ENCODE data around the gene CACNA1E.

Gene CACNA1E

GRCh38 chr1:181593042-181593441, 109.7 kb downstream of the CACNA1E start:
- Histone ChIP-seq H3K4me3 (ENCODE audit: low read depth, low read length) (no peak overlapping the region), H3K27me3 (ENCODE audit: control insufficient read depth, insufficient read depth, low read length) (no peaks in the 10 kb centered on the region), H3K9ac (ENCODE audit: low read depth, low read length) (no peak overlapping the region), H3K4me1 (ENCODE audit: control insufficient read depth, insufficient read depth, low read length) (peaks cover 18% of the 10 kb centered on the region), H3K36me3 (ENCODE audit: control insufficient read depth, insufficient read depth, low read length) (no peaks in the 10 kb centered on the region), H3K9me3 (ENCODE audit: control insufficient read depth, insufficient read depth, low read length) (no peaks in the 10 kb centered on the region)

- Histone ChIP-seq H3K4me1 (ENCODE audit: control insufficient read depth, insufficient read depth, low read length) (peaks cover 18% of the 10 kb centered on the region), H3K9ac (ENCODE audit: low read depth, low read length) (no peak overlapping the region), H3K36me3 (ENCODE audit: control insufficient read depth, insufficient read depth, low read length) (no peaks in the 10 kb centered on the region), H3K4me3 (ENCODE audit: low read depth, low read length) (no peak overlapping the region), H3K9me3 (ENCODE audit: control insufficient read depth, insufficient read depth, low read length) (no peaks in the 10 kb centered on the region), H3K27me3 (ENCODE audit: control insufficient read depth, insufficient read depth, low read length) (no peaks in the 10 kb centered on the region)
These were observed 111.2 kb downstream of the CACNA1E start for GRCh38 chr1:181594553-181594952.

GRCh38 chr1:181595234-181595633, 111.9 kb downstream of the CACNA1E start:
- Histone ChIP-seq H3K9ac (ENCODE audit: low read depth, low read length) (no peak overlapping the region), H3K36me3 (ENCODE audit: control insufficient read depth, insufficient read depth, low read length) (no peaks in the 10 kb centered on the region), H3K9me3 (ENCODE audit: control insufficient read depth, insufficient read depth, low read length) (no peaks in the 10 kb centered on the region), H3K27me3 (ENCODE audit: control insufficient read depth, insufficient read depth, low read length) (no peaks in the 10 kb centered on the region), H3K4me1 (ENCODE audit: control insufficient read depth, insufficient read depth, low read length) (peaks cover 14% of the 10 kb centered on the region), H3K4me3 (ENCODE audit: low read depth, low read length) (no peak overlapping the region)

- Histone ChIP-seq H3K9ac (ENCODE audit: low read depth, low read length) (no peak overlapping the region), H3K4me3 (ENCODE audit: low read depth, low read length) (no peak overlapping the region), H3K4me1 (ENCODE audit: control insufficient read depth, insufficient read depth, low read length) (no peaks in the 10 kb centered on the region), H3K36me3 (ENCODE audit: control insufficient read depth, insufficient read depth, low read length) (no peaks in the 10 kb centered on the region), H3K27me3 (ENCODE audit: control insufficient read depth, insufficient read depth, low read length) (no peaks in the 10 kb centered on the region), H3K9me3 (ENCODE audit: control insufficient read depth, insufficient read depth, low read length) (no peaks in the 10 kb centered on the region)
These were observed 118.1 kb downstream of the CACNA1E start for GRCh38 chr1:181601186-181601950.

- peaks cover 3% of the 10 kb centered on the region for H3K4me1 ChIP-seq (ENCODE audit: control insufficient read depth, insufficient read depth, low read length)
- H3K27me3 ChIP-seq (ENCODE audit: control insufficient read depth, insufficient read depth, low read length): no peaks in the 10 kb centered on the region
- no peaks in the 10 kb centered on the region for H3K36me3 ChIP-seq (ENCODE audit: control insufficient read depth, insufficient read depth, low read length)
- no peak overlapping the region for H3K9ac ChIP-seq (ENCODE audit: low read depth, low read length)
- no peak overlapping the region for H3K4me3 ChIP-seq (ENCODE audit: low read depth, low read length)
- H3K9me3 ChIP-seq (ENCODE audit: control insufficient read depth, insufficient read depth, low read length): no peaks in the 10 kb centered on the region
These were observed 120.6 kb downstream of the CACNA1E start for GRCh38 chr1:181603735-181604410.

- Histone ChIP-seq H3K9ac (ENCODE audit: low read depth, low read length) (no peak overlapping the region), H3K4me1 (ENCODE audit: control insufficient read depth, insufficient read depth, low read length) (peaks cover 9% of the 10 kb centered on the region), H3K36me3 (ENCODE audit: control insufficient read depth, insufficient read depth, low read length) (no peaks in the 10 kb centered on the region), H3K4me3 (ENCODE audit: low read depth, low read length) (no peak overlapping the region), H3K27me3 (ENCODE audit: control insufficient read depth, insufficient read depth, low read length) (no peaks in the 10 kb centered on the region), H3K9me3 (ENCODE audit: control insufficient read depth, insufficient read depth, low read length) (no peaks in the 10 kb centered on the region)
These were observed 121.3 kb downstream of the CACNA1E start for GRCh38 chr1:181604482-181605249.

- no peaks in the 10 kb centered on the region for H3K36me3 ChIP-seq (ENCODE audit: control insufficient read depth, insufficient read depth, low read length)
- H3K9ac ChIP-seq (ENCODE audit: low read depth, low read length): no peak overlapping the region
- H3K4me3 ChIP-seq (ENCODE audit: low read depth, low read length): no peak overlapping the region
- H3K4me1 ChIP-seq (ENCODE audit: control insufficient read depth, insufficient read depth, low read length): peaks cover 11% of the 10 kb centered on the region
- no peaks in the 10 kb centered on the region for H3K27me3 ChIP-seq (ENCODE audit: control insufficient read depth, insufficient read depth, low read length)
- no peaks in the 10 kb centered on the region for H3K9me3 ChIP-seq (ENCODE audit: control insufficient read depth, insufficient read depth, low read length)
These were observed 124.2 kb downstream of the CACNA1E start for GRCh38 chr1:181607524-181607923.

- no peaks in the 10 kb centered on the region for H3K27me3 ChIP-seq (ENCODE audit: control insufficient read depth, insufficient read depth, low read length)
- H3K9ac ChIP-seq (ENCODE audit: low read depth, low read length): no peak overlapping the region
- no peaks in the 10 kb centered on the region for H3K9me3 ChIP-seq (ENCODE audit: control insufficient read depth, insufficient read depth, low read length)
- no peaks in the 10 kb centered on the region for H3K36me3 ChIP-seq (ENCODE audit: control insufficient read depth, insufficient read depth, low read length)
- H3K4me1 ChIP-seq (ENCODE audit: control insufficient read depth, insufficient read depth, low read length): peaks cover 11% of the 10 kb centered on the region
- no peak overlapping the region for H3K4me3 ChIP-seq (ENCODE audit: low read depth, low read length)
These were observed 125.1 kb downstream of the CACNA1E start for GRCh38 chr1:181608386-181608785.

- H3K36me3 ChIP-seq (ENCODE audit: control insufficient read depth, insufficient read depth, low read length): no peaks in the 10 kb centered on the region
- H3K4me1 ChIP-seq (ENCODE audit: control insufficient read depth, insufficient read depth, low read length): peaks cover 11% of the 10 kb centered on the region
- H3K27me3 ChIP-seq (ENCODE audit: control insufficient read depth, insufficient read depth, low read length): no peaks in the 10 kb centered on the region
- no peak overlapping the region for H3K4me3 ChIP-seq (ENCODE audit: low read depth, low read length)
- H3K9ac ChIP-seq (ENCODE audit: low read depth, low read length): no peak overlapping the region
- no peaks in the 10 kb centered on the region for H3K9me3 ChIP-seq (ENCODE audit: control insufficient read depth, insufficient read depth, low read length)
These were observed 125.6 kb downstream of the CACNA1E start for GRCh38 chr1:181608948-181609347.

GRCh38 chr1:181612100-181612499, 128.8 kb downstream of the CACNA1E start:
- no peak overlapping the region for H3K4me3 ChIP-seq (ENCODE audit: low read depth, low read length)
- no peaks in the 10 kb centered on the region for H3K9me3 ChIP-seq (ENCODE audit: control insufficient read depth, insufficient read depth, low read length)
- no peaks in the 10 kb centered on the region for H3K36me3 ChIP-seq (ENCODE audit: control insufficient read depth, insufficient read depth, low read length)
- no peak overlapping the region for H3K9ac ChIP-seq (ENCODE audit: low read depth, low read length)
- H3K27me3 ChIP-seq (ENCODE audit: control insufficient read depth, insufficient read depth, low read length): no peaks in the 10 kb centered on the region
- peaks cover 11% of the 10 kb centered on the region for H3K4me1 ChIP-seq (ENCODE audit: control insufficient read depth, insufficient read depth, low read length)

- H3K27me3 ChIP-seq (ENCODE audit: control insufficient read depth, insufficient read depth, low read length): no peaks in the 10 kb centered on the region
- H3K36me3 ChIP-seq (ENCODE audit: control insufficient read depth, insufficient read depth, low read length): no peaks in the 10 kb centered on the region
- H3K4me1 ChIP-seq (ENCODE audit: control insufficient read depth, insufficient read depth, low read length): no peaks in the 10 kb centered on the region
- no peak overlapping the region for H3K9ac ChIP-seq (ENCODE audit: low read depth, low read length)
- H3K9me3 ChIP-seq (ENCODE audit: control insufficient read depth, insufficient read depth, low read length): no peaks in the 10 kb centered on the region
- H3K4me3 ChIP-seq (ENCODE audit: low read depth, low read length): no peak overlapping the region
These were observed 135.2 kb downstream of the CACNA1E start for GRCh38 chr1:181618559-181618958.

All from iPS-15b (cell line).